HG02623 (cell line): ENCODE data around the gene ETFA.

Source experiments
- ATAC-seq: cut with Tn5 transposase; IDR thresholded peaks from one replicate; pipeline ENCODE4 v1.9.1; 2021; ENCODE audit warnings: moderate library complexity; ENCODE audit not compliant: unreplicated experiment

ETFA gene

GRCh38 chr15:76197703-76198455 is 113.4 kb downstream of the ETFA start:
- ATAC-seq, result no peak

- no peak for ATAC-seq
These were observed 114.7 kb downstream of the ETFA start for GRCh38 chr15:76196269-76197231.

GRCh38 chr15:76195506-76196268 is 115.6 kb downstream of the ETFA start:
- no peak for ATAC-seq

- ATAC-seq, result no peak
These were observed 117.3 kb downstream of the ETFA start for GRCh38 chr15:76193934-76194333.

- ATAC-seq, result no peak
These were observed 118.6 kb downstream of the ETFA start for GRCh38 chr15:76192715-76193114.

GRCh38 chr15:76191539-76192244 is 119.6 kb downstream of the ETFA start:
- ATAC-seq, result no peak

- ATAC-seq, result peak; percentile 81
These were observed 120.3 kb downstream of the ETFA start for GRCh38 chr15:76190751-76191538.

- no peak for ATAC-seq
These were observed 121.2 kb downstream of the ETFA start for GRCh38 chr15:76190070-76190564.

- no peak for ATAC-seq
These were observed 122.2 kb downstream of the ETFA start for GRCh38 chr15:76189106-76189505.

- ATAC-seq, result no peak
These were observed 124.1 kb downstream of the ETFA start for GRCh38 chr15:76187163-76187562.

GRCh38 chr15:76185716-76186115 is 125.6 kb downstream of the ETFA start:
- ATAC-seq, result no peak

GRCh38 chr15:76184650-76185035 is 126.6 kb downstream of the ETFA start:
- no peak for ATAC-seq

GRCh38 chr15:76183930-76184649 is 127.2 kb downstream of the ETFA start:
- ATAC-seq, result no peak

- no peak for ATAC-seq
These were observed 129.6 kb downstream of the ETFA start for GRCh38 chr15:76181705-76182107.

- no peak for ATAC-seq
These were observed 130.9 kb downstream of the ETFA start for GRCh38 chr15:76180321-76180720.

- ATAC-seq, result no peak
These were observed 132.2 kb downstream of the ETFA start for GRCh38 chr15:76179023-76179422.

GRCh38 chr15:76178296-76179000 is 132.8 kb downstream of the ETFA start:
- ATAC-seq, result no peak

GRCh38 chr15:76177491-76178040 is 133.7 kb downstream of the ETFA start:
- no peak for ATAC-seq
